Gastrocnemius medialis (tissue), 4 donors: ENCODE results near the gene U2AF1.
"Not testable (repeated sequence)": the region's sequence is repeated elsewhere in the genome, so short reads cannot be mapped to it uniquely, and the experiment has no call there.

Experiments
- CTCF ChIP-seq, 5 experiments: fragments of 450-650 bp in 3 of 5; fragments of 200-600 bp in 2 of 5; sonication (generic) in 2 of 5; IDR thresholded peaks in 4 of 5; conservative IDR thresholded peaks in 1 of 5; 1 replicate in 4 of 5; 2 replicates in 1 of 5; pipeline ENCODE4 v1.5.1; 2016 to 2019; ENCODE audit warnings: antibody characterized with exemption in 5 of 5, mild to moderate bottlenecking in 3 of 5, moderate library complexity in 3 of 5
- POLR2A ChIP-seq, 2 donors: fragments of 450-650 bp; IDR thresholded peaks; one replicate each; pipeline ENCODE4 v1.6.1; 2017; ENCODE audit warnings: antibody characterized with exemption in 2 of 2, mild to moderate bottlenecking in 2 of 2, moderate library complexity in 2 of 2

- TF ChIP-seq POLR2A (IDR thresholded peaks at IDR 0.05); CTCF (IDR thresholded peaks at IDR 0.05 in 4 of 5, conservative IDR thresholded peaks at IDR 0.05 in 1 of 5): not testable (repeated sequence)
These were observed 43.0 kb downstream of the U2AF1 start for GRCh38 chr21:43064265-43064917.
